Testis (tissue), 3 donors: ENCODE measurements around the gene NR1H4. TPM values are rescaled to one million over a fixed set of nuclear protein-coding genes. Genes with fewer than 3 reads are reported as not detected.

Experiments used
- DNase-seq: peaks from one replicate; pipeline ENCODE4 v3.0.0-alpha.2; 2019
- H3K27ac ChIP-seq, 2 donors: fragments of 200-600 bp; sonication (generic); one replicate each; pipeline ENCODE4 v1.5.1; 2019
- H3K27me3 ChIP-seq: fragments of 200-600 bp; sonication (generic); one replicate; pipeline ENCODE4 v1.5.1; 2019
- H3K36me3 ChIP-seq: fragments of 200-600 bp; sonication (generic); one replicate; pipeline ENCODE4 v1.5.1; 2017; ENCODE audit warnings: low read depth; ENCODE audit errors: missing control alignments
- H3K4me1 ChIP-seq: fragments of 200-600 bp; sonication (generic); one replicate; pipeline ENCODE4 v1.5.1; 2019
- H3K4me3 ChIP-seq, 2 donors: fragments of 200-600 bp; sonication (generic); one replicate each; pipeline ENCODE4 v1.5.1; 2017 to 2019
- H3K9me3 ChIP-seq: fragments of 200-600 bp; sonication (generic); one replicate; pipeline ENCODE4 v1.5.1; 2017
- POLR2A ChIP-seq: fragments of 450-650 bp; IDR thresholded peaks from one replicate; pipeline ENCODE4 v1.6.1; 2017; ENCODE audit warnings: antibody characterized with exemption, mild to moderate bottlenecking, moderate library complexity
- WGBS, 2 donors: methylation state at CpG; one replicate each; pipeline ENCODE4 v1.1.5; 2018; 5-methylcytosine and 5-hydroxymethylcytosine counted together
- intact Hi-C: fragments of 100-400 bp; cut with DNase I; formaldehyde crosslinking; loops from one replicate; pipeline ENCODE4 v1.15.1; 2023; ENCODE audit warnings: low total_unique reads
- polyA plus RNA-seq: library from polyadenylated mRNA; stranded (reverse); fragments of 350-450 nt; fragmentation: Illumina TruSeq; extraction: RNeasy Lipid Tissue Mini Kit (QIAGEN cat#74804); gene quantifications from one replicate; pipeline ENCODE4 v1.2.3, GENCODE V29; 2014; ENCODE audit warnings: low read depth, low replicate concordance; ENCODE audit not compliant: insufficient read depth
- total RNA-seq, 2 donors: library from RNA; depleted of rRNA; stranded (reverse); fragments of >200 nt; gene quantifications; one replicate each; pipeline ENCODE4 v1.2.3, GENCODE V29; 2016
- TF ChIP-seq, protein P1 (sequence below), 3 experiments: fragments of 450-650 bp in 2 of 3; fragments of 200-600 bp in 1 of 3; sonication (generic) in 1 of 3; IDR thresholded peaks; one replicate each; pipeline ENCODE4 v1.5.1; 2016 to 2019; ENCODE audit warnings: antibody characterized with exemption in 3 of 3, mild to moderate bottlenecking in 2 of 3, moderate library complexity in 1 of 3

Gene NR1H4
- total and polyA plus RNA-seq, 3 donors from 2014 or later: 0.43 to 1.3 (median 0.66) TPM

DNA sequence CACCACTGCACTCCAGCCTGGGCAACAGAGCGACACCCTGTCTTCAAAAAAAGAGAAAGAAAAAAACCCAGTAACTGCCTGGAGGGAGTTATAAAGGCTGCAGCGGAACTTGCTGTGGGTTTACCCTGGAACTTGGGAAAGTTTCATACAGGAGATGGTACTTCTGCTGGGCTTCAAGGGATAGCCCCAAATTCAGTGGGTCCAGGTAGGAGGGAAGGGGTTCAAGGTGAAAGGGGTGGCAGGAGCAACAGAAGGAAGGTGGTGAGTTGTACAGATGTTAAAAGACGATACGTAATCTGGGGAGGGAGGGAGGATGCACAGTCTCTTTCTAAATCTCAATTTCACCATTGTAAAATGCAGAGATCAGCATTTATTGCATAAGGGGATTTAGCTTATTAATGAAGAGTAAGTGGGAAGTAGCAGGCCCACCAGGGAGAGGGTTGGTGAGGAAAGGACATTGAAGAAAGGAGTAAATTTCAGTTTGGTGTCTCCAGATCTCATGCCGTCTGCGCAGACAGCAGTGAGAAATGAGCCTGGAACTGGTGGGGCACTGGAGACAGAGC, 91.3 kb downstream of the NR1H4 start:
- Histone ChIP-seq H3K4me1 (peaks cover 11% of the 10 kb centered on the region), H3K27me3 (no peaks in the 10 kb centered on the region), H3K9me3 (no peaks in the 10 kb centered on the region), H3K27ac (no peak overlapping the region), H3K4me3 (no peak overlapping the region), H3K36me3 (no peaks in the 10 kb centered on the region)
- no peak for TF ChIP-seq POLR2A
- TF ChIP-seq, protein P1, sequence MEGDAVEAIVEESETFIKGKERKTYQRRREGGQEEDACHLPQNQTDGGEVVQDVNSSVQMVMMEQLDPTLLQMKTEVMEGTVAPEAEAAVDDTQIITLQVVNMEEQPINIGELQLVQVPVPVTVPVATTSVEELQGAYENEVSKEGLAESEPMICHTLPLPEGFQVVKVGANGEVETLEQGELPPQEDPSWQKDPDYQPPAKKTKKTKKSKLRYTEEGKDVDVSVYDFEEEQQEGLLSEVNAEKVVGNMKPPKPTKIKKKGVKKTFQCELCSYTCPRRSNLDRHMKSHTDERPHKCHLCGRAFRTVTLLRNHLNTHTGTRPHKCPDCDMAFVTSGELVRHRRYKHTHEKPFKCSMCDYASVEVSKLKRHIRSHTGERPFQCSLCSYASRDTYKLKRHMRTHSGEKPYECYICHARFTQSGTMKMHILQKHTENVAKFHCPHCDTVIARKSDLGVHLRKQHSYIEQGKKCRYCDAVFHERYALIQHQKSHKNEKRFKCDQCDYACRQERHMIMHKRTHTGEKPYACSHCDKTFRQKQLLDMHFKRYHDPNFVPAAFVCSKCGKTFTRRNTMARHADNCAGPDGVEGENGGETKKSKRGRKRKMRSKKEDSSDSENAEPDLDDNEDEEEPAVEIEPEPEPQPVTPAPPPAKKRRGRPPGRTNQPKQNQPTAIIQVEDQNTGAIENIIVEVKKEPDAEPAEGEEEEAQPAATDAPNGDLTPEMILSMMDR (IDR thresholded peaks at IDR 0.05): no peak
- no peak for DNase-seq
- WGBS, 2 donors: 91 to 95% methylated on average over 5 to 6 of the region's 6 CpGs
- intact Hi-C loops: no loop called here

DNA sequence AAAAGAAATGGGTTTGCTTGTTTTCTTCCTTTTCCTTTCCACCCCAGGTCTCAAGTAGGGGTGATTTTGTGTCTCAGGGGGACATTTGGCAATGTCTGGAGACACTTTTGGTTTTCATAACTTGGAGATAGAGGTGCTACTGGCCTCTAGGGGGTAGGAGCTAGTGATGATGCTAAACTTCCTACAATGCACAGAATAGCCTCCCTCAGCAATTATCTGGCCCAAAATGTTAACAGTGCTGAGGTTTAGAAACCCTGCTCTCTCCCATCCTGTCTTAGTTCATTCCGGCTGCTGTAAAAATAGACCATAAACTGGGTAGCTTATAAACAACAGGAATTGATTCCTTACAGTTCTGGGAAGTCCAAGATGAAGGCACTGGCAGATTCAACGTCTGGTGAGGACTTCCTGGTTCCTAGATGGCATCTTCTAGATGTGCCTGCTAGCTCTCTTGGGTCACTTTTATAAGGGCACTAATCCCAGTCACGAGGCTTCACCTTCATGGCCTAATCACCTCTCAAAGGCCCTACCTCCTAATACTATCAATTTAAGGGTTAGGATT, 92.4 kb downstream of the NR1H4 start:
- no peak overlapping the region for H3K4me3 ChIP-seq
- no peak for DNase-seq
- no peak overlapping the region for H3K27ac ChIP-seq
- no peaks in the 10 kb centered on the region for H3K9me3 ChIP-seq
- intact Hi-C loops: no loop called here
- no peaks in the 10 kb centered on the region for H3K27me3 ChIP-seq
- TF ChIP-seq POLR2A: no peak
- TF ChIP-seq, protein P1 (IDR thresholded peaks at IDR 0.05): no peak
- WGBS, 2 donors: 90% methylated on average over 3 of the region's 3 CpGs
- no peaks in the 10 kb centered on the region for H3K36me3 ChIP-seq
- H3K4me1 ChIP-seq: peaks cover 11% of the 10 kb centered on the region

DNA sequence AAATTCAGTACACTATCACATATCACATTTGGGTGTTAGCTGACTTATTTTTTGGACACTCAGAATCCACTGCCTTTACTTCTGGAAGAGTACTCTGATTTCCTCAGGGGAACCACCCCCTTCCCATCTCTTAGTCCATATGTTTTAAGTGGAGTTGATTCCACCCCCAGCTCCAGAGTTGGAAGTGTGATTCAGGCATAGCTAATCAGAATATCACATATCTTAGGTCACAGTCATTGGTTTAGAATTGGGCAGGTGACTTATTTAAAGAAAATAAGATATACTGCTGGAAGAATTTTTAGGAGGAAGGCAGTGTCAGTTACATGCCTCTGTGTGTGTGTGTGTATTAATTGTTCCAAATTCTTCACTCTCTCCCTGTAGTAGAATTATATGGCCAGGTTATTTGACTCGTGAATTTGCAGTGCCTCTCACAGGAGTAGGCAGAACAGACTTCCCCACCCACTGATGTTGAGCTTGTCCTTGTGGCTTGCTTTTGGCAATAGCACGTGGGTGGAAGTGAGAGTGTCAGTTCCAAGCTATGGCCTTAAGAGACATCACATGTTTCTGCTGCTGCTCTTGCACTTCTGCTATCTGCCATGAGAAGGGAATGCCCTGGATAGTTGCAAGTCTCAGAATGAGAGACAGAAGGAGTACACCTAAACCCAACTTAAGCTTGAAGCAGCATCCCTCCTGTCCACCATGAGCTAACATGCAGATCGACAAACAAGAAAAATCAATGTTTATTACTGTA, 93.4 kb downstream of the NR1H4 start:
- TF ChIP-seq, protein P1 (IDR thresholded peaks at IDR 0.05): no peak
- TF ChIP-seq POLR2A: no peak
- no peak overlapping the region for H3K4me3 ChIP-seq
- no peaks in the 10 kb centered on the region for H3K36me3 ChIP-seq
- H3K27me3 ChIP-seq: no peaks in the 10 kb centered on the region
- peaks cover 11% of the 10 kb centered on the region for H3K4me1 ChIP-seq
- H3K9me3 ChIP-seq: no peaks in the 10 kb centered on the region
- WGBS, 2 donors: 49 to 52% methylated on average over 3 of the region's 3 CpGs
- intact Hi-C loops: no loop called here
- H3K27ac ChIP-seq: no peak overlapping the region
- peak; percentile 39 for DNase-seq

DNA sequence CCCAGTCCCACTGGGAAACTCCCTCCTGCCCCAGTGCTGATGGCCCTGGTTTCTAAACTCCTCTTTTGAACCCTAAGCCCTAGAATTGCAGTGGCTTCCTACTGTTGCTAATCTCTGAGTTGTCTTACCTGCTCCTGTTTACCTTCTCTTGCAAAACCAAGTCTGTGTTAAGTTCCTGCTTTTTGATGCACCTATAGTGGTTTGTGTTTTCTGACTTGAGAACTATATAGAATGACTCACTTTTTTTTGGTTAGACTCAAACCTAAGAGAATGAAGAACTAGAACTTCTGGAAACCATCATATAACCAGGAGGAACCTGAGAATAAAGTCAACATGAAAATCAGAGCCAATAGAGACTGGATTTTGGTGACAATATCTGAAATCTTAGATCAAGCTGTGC, 94.3 kb downstream of the NR1H4 start:
- DNase-seq: no peak
- intact Hi-C loops: no loop called here

More for the DNA sequence above, 94.3 kb downstream of the NR1H4 start:
- Histone ChIP-seq H3K4me3 (no peak overlapping the region), H3K9me3 (no peaks in the 10 kb centered on the region), H3K36me3 (no peaks in the 10 kb centered on the region), H3K27ac (no peak overlapping the region), H3K27me3 (no peaks in the 10 kb centered on the region), H3K4me1 (peaks cover 11% of the 10 kb centered on the region)
- no peak for TF ChIP-seq POLR2A
- TF ChIP-seq, protein P1 (IDR thresholded peaks at IDR 0.05): no peak
